NCI-H510A treated with DMSO at 0.1 percent for 48 hours (cell line): Measurements from ENCODE around the gene ZC3HAV1.
"Not testable (repeated sequence)": the region's sequence is repeated elsewhere in the genome, so short reads cannot be mapped to it uniquely, and the experiment has no call there.

ENCODE experiments used
- DNase-seq: peaks from one replicate; lab custom pipeline; 2025; lab: John Stamatoyannopoulos, UW

Gene ZC3HAV1

GRCh38 chr7:139087212-139087611, 22.3 kb downstream of the ZC3HAV1 start:
- DNase-seq = no peak

DNA sequence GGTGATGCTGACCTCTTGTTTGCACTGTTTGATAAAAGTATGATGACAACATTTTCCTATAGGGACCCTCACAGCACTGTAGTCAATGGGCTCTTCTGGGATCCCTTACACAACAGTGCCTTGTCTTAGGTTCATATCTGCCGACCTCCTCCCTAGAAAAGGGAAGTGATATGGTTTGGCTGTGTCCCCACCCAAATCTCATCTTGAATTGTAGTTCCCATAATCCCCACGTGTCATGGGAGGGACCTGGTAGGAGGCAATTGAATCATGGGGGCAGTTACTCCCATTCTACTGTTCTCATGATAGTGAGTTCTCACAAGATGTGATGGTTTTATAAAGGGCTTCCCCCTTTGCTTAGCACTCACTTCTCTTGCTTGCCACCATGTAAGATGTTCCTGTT, 23.1 kb downstream of the ZC3HAV1 start:
- no peak for DNase-seq

DNA sequence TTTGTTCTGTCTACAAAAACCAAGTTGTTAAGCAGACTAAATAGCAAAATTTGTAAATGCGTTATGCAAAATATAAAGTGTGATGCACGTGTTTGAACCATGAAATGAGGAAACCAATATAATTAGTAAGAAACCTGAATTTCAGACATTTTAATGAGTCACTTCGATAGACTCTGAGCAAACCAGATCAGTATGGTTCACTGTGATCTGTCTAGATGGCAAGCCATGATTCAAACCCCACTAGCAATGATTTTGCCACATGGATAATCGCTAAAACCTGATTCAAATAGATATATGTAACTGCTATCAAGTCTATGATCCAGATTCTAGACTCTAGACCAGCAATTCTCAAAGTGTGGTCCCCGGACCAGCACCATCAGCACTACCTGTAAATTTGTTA, 24.8 kb downstream of the ZC3HAV1 start:
- no peak for DNase-seq

GRCh38 chr7:139081584-139081983, 27.9 kb downstream of the ZC3HAV1 start:
- DNase-seq = no peak

- no peak for DNase-seq
Observed at GRCh38 chr7:139080905-139081304, 28.6 kb downstream of the ZC3HAV1 start.

DNA sequence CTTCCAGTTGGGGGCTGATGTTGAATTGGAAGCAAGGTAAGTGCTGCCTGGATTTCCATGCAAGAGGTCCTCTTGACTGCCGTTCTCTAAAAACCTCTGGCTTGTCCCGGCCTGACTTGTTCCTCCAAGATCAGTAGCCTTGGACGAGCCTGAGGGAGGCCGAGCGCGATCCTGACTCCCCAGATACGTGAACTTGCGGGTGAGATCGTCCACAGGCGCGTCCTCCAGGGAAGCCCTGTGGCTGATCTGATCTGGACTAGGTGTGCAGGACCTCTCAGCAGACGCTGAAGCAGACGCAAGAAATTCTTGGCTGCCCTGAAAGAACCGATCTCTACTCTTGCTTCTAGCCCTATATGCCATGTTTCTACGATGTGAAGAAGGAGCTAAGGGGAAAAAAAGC, 29.7 kb downstream of the ZC3HAV1 start:
- DNase-seq = no peak

DNA sequence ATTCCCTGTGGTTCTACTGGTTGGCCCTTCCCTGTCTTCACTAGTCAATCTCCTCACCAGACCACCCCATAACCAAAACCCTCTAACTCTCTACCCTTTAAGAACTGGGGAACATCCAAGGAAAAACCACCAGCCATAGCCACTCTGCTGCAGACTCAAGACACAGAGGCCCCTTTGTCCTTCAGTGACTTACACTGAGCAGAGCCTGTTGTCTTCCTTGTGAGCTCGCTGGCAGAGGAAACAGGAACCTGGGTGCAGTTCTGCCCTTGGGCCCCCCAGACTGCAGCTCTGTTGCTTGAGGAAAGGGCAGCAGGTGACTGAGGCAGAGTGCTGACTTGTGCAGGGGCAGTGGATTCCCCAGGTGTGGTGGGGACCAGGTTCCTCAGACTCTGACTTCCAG, 30.6 kb downstream of the ZC3HAV1 start:
- DNase-seq = no peak

DNA sequence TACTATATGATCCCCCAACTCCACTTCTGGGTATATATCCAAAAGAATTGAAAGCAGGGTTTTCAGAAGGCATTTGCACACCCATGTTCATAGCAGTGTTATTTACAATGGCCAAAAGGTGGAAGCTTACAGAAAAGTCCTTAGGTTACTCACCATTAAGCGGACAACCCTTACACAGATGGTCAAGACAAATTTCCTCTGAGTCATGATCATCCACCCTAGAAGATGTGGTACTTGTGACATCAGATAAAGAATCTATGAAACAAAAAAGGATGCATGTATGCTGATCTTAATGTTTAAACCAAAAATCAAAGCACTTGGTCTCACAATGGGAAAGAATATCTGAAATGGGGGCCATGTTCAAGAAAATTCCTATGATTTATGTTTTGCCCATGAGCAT, 31.1 kb downstream of the ZC3HAV1 start:
- no peak for DNase-seq

- DNase-seq = not testable (repeated sequence)
Observed at GRCh38 chr7:139077706-139078105, 31.8 kb downstream of the ZC3HAV1 start.

DNA sequence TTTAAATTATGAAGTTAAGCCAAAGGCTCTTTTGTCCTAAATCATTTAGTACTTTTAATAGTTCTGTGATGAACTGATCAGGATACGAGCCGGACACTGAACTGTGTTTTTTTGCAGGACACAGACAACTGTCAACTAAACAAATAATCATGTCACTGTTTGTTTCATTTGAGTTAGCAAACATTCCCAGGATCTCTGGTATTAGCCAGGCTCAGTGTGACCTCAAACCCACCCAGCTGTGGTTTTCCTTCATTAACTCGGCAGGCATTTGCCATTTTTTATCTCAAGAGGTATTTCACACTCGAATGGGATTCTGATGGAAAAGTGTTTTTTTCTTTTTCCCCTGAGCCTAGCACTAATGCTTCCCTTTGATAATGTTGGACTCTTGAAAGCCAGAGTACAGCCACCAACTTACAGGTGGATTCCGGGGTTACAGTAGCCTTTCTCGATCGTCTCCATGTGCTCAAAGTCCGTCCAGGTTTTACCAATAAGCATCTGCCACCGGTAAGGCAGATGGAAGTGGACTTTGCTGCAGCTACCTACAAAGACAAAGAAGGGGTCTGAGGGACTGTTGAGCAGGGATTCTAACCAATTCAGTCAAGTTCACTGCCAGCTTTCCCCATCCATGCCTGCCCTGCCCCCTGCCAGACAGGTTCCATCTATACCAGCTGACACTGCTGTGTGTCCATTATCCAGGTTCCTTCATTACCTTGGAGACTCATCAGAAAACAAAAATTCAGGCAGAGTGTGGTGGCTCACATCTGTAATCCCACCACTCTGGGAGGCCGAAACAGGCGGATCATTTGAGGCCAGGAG, 33.4 kb downstream of the ZC3HAV1 start:
- no peak for DNase-seq

- DNase-seq = peak; percentile 61
Observed at GRCh38 chr7:139075031-139075652, 34.4 kb downstream of the ZC3HAV1 start.

DNA sequence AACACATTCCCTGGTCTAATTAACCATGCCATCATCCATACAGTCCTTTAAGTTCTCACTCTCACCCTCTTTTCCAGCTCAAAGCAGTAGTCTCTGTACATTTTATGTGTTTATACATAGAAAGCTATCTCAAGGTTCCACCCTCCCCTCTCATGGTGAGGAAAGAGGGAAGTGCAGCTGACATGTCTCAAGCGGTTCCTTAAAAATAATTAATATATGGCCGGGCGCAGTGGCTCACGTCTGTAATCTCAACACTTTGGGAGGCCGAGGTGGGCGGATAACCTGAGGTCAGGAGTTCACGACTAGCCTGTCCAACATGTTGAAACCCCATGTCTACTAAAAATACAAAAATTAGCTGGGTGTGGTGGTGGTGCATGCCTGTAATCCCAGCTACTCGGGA, 36.7 kb downstream of the ZC3HAV1 start:
- no peak for DNase-seq

GRCh38 chr7:139071680-139072079, 37.8 kb downstream of the ZC3HAV1 start:
- no peak for DNase-seq

- DNase-seq = no peak
Observed at GRCh38 chr7:139068544-139069399, 40.7 kb downstream of the ZC3HAV1 start.

- DNase-seq = no peak
Observed at GRCh38 chr7:139066315-139066714, 43.2 kb downstream of the ZC3HAV1 start.

- no peak for DNase-seq
Observed at GRCh38 chr7:139065323-139065722, 44.2 kb downstream of the ZC3HAV1 start.

DNA sequence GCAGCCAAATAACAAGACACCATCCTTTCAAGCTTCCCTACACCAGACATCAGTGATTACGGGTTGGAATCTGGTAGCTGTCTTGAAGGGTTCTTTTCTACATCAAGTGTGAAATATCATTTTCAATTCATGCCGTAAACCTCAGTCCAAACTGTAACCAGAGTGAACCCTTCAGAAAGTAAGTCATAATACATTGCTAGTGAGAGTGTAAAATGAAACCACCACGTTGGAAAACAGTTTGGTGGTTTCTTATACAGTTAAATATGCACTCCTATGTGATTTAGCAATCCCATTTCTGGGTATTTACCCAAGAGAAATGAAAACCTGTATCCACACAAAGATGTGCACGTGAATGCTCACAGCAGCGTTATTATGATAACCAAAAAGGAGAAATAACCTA, 48.1 kb downstream of the ZC3HAV1 start:
- no peak for DNase-seq

GRCh38 chr7:139060695-139061237, 48.8 kb downstream of the ZC3HAV1 start:
- DNase-seq = no peak

DNA sequence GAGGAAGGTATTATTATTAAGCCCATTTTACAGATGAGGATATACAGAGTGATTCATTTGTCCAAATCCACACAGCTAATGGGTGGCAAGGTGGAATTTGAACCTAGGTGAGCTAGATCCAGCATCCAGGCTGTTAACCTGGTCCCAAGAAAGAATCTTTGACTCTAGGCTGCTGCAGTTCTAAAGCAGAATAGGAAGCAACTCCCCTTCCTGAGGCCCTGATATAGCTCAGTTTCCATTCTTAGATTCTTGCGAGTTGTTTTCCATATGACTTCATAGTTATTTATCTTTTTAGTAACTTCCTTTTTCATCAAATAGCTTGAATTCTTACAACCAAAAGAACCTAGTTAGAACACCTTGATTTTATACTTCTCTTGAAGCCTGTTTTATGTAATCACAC, 49.6 kb downstream of the ZC3HAV1 start:
- no peak for DNase-seq

GRCh38 chr7:139058943-139059342, 50.6 kb downstream of the ZC3HAV1 start:
- no peak for DNase-seq

GRCh38 chr7:139055674-139056073, 53.8 kb downstream of the ZC3HAV1 start:
- DNase-seq = no peak

- not testable (repeated sequence) for DNase-seq
Observed at GRCh38 chr7:139054656-139055055, 54.9 kb downstream of the ZC3HAV1 start.
